Panc1 (cell line): ENCODE data around the gene LGSN. TPM values are rescaled to one million over a fixed set of nuclear protein-coding genes. Genes with fewer than 3 reads are reported as not detected.

Experiments
- ATAC-seq: fragments of 200-7000 bp; cut with Tn5 transposase; 2 replicates; pipeline ENCODE4 v1.9.1; 2020; ENCODE audit warnings: mild to moderate bottlenecking, moderate library complexity
- BruUV-seq: library from RNA; stranded (reverse); fragments of 400-500 nt; replicated peaks from 2 replicates; lab custom pipeline; 2021; lab: Mats Ljungman, UMichigan
- CTCF ChIA-PET: fragments of 300-600 bp; sonication (Branson Sonifier 250); formaldehyde crosslinking; loops from one replicate; lab custom pipeline; 2022; ENCODE audit warnings: antibody characterized with exemption; lab: Charles Lee
- POLR2A ChIA-PET: fragments of 300-600 bp; sonication (Branson Sonifier 250); formaldehyde crosslinking; loops from one replicate; lab custom pipeline; 2022; ENCODE audit warnings: antibody characterized with exemption; lab: Charles Lee
- DNase-seq: peaks from one replicate; pipeline ENCODE4 v3.0.0-alpha.2; 2010; ENCODE audit warnings: low read depth, low spot score
- H3K27ac ChIP-seq: 2 replicates; pipeline ENCODE4 v1.5.1; 2011; ENCODE audit warnings: mild to moderate bottlenecking, low read length, inconsistent platforms
- H3K27me3 ChIP-seq: fragments of 200-500 bp; sonication (Bioruptor generic); 2 replicates; pipeline ENCODE4 v1.6.0; 2014; ENCODE audit warnings: low read length, inconsistent platforms; ENCODE audit not compliant: control insufficient read depth, insufficient read depth
- H3K36me3 ChIP-seq: fragments of 200-500 bp; sonication (Bioruptor generic); 2 replicates; pipeline ENCODE4 v1.5.1; 2014; ENCODE audit warnings: inconsistent platforms, mild to moderate bottlenecking, low read length, moderate library complexity; ENCODE audit not compliant: control insufficient read depth, insufficient read depth
- H3K4me1 ChIP-seq: 2 replicates; pipeline ENCODE4 v1.5.1; 2011; ENCODE audit warnings: inconsistent platforms, mild to moderate bottlenecking, low read length, moderate library complexity; ENCODE audit not compliant: control insufficient read depth, insufficient read depth
- H3K4me3 ChIP-seq, 2 experiments: 2 replicates each; pipeline ENCODE4 v1.5.1; 2011 to 2012; ENCODE audit warnings: low read depth in 2 of 2, low read length in 2 of 2, mild to moderate bottlenecking in 2 of 2, inconsistent platforms in 1 of 2, moderate library complexity in 1 of 2
- H3K9me3 ChIP-seq: fragments of 200-500 bp; sonication (Bioruptor generic); 2 replicates; pipeline ENCODE4 v1.5.1; 2014; ENCODE audit warnings: low read depth, mild to moderate bottlenecking, inconsistent platforms, low read length, moderate library complexity; ENCODE audit not compliant: control insufficient read depth, insufficient read depth
- POLR2AphosphoS5 ChIP-seq: IDR thresholded peaks from 2 replicates; pipeline ENCODE4 v1.6.1; 2012; ENCODE audit warnings: mild to moderate bottlenecking, low read depth, low read length, moderate library complexity
- SIN3A ChIP-seq: IDR thresholded peaks from 2 replicates; pipeline ENCODE4 v1.6.1; 2012; ENCODE audit warnings: low read depth, mild to moderate bottlenecking, low read length, moderate library complexity, borderline replicate concordance; ENCODE audit not compliant: insufficient read depth
- TCF7L2 ChIP-seq: IDR thresholded peaks from 2 replicates; pipeline ENCODE4 v1.6.1; 2011; ENCODE audit warnings: mild to moderate bottlenecking, low read depth, low read length, inconsistent platforms
- in situ Hi-C: cut with HindIII; loops from 2 replicates; pipeline ENCODE4 v1.10.0; 2016; ENCODE audit warnings: low sequenced_read_pairs, low pct_unique_long_range_greater_than_20kb
- intact Hi-C: fragments of 100-400 bp; cut with micrococcal nuclease; formaldehyde crosslinking; loops from one replicate; pipeline ENCODE4 v1.10.0; 2022; ENCODE audit not compliant: unreplicated experiment
- total RNA-seq: library from RNA; stranded (reverse); gene quantifications from one replicate; pipeline ENCODE4 v1.2.1, GENCODE V29; 2021; ENCODE audit not compliant: unreplicated experiment
- TF ChIP-seq, protein P1 (sequence below): fragments of 450-650 bp; IDR thresholded peaks from 2 replicates; pipeline ENCODE4 v1.5.1; 2017; ENCODE audit warnings: mild to moderate bottlenecking
- TF ChIP-seq, protein P2 (sequence below), 2 experiments: IDR thresholded peaks; 2 replicates each; pipeline ENCODE4 v1.6.1; 2011 to 2012; ENCODE audit warnings: low read depth in 2 of 2, control low read depth in 1 of 2, low read length in 1 of 2, mild to moderate bottlenecking in 1 of 2, moderate library complexity in 1 of 2; ENCODE audit not compliant: insufficient read depth in 1 of 2

LGSN gene
- total RNA-seq, 1 experiment from 2014 or later, result not detected

DNA sequence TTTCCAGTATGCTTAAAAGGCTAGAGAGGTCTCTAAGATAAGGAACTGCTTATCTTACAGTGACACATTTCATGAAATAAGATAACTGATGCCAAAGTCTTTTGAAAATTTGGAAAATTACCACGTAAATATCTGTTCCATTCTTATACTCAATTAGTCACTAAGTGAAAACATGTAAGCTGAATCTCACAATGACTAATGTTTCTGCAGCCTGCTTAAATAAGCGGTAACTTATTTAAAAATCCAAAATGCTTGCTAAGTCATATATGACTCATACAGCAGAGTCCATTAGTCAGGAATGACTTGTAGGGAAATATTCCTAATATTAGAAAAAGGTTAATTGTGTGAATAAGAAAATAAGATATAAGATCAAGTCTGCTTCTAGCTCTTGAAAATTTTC lies 27.8 kb upstream of the LGSN start:
- ATAC-seq, result no peak
- POLR2A ChIA-PET, result no interaction called here
- Histone ChIP-seq H3K4me3 (no peak overlapping the region), H3K36me3 (no peaks in the 10 kb centered on the region), H3K4me1 (no peaks in the 10 kb centered on the region), H3K27ac (no peak overlapping the region), H3K27me3 (no peaks in the 10 kb centered on the region), H3K9me3 (no peaks in the 10 kb centered on the region)
- DNase-seq, result peak; percentile 42
- in situ Hi-C loops, result no loop called here
- BruUV-seq, result no TSS peak
- intact Hi-C loops, result no loop called here
- CTCF ChIA-PET, result no interaction called here
- TF ChIP-seq, protein P1, sequence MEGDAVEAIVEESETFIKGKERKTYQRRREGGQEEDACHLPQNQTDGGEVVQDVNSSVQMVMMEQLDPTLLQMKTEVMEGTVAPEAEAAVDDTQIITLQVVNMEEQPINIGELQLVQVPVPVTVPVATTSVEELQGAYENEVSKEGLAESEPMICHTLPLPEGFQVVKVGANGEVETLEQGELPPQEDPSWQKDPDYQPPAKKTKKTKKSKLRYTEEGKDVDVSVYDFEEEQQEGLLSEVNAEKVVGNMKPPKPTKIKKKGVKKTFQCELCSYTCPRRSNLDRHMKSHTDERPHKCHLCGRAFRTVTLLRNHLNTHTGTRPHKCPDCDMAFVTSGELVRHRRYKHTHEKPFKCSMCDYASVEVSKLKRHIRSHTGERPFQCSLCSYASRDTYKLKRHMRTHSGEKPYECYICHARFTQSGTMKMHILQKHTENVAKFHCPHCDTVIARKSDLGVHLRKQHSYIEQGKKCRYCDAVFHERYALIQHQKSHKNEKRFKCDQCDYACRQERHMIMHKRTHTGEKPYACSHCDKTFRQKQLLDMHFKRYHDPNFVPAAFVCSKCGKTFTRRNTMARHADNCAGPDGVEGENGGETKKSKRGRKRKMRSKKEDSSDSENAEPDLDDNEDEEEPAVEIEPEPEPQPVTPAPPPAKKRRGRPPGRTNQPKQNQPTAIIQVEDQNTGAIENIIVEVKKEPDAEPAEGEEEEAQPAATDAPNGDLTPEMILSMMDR, result no peak
- TF ChIP-seq SIN3A, result no peak
- TF ChIP-seq POLR2AphosphoS5, result no peak
- TF ChIP-seq TCF7L2, result no peak
- TF ChIP-seq, protein P2, sequence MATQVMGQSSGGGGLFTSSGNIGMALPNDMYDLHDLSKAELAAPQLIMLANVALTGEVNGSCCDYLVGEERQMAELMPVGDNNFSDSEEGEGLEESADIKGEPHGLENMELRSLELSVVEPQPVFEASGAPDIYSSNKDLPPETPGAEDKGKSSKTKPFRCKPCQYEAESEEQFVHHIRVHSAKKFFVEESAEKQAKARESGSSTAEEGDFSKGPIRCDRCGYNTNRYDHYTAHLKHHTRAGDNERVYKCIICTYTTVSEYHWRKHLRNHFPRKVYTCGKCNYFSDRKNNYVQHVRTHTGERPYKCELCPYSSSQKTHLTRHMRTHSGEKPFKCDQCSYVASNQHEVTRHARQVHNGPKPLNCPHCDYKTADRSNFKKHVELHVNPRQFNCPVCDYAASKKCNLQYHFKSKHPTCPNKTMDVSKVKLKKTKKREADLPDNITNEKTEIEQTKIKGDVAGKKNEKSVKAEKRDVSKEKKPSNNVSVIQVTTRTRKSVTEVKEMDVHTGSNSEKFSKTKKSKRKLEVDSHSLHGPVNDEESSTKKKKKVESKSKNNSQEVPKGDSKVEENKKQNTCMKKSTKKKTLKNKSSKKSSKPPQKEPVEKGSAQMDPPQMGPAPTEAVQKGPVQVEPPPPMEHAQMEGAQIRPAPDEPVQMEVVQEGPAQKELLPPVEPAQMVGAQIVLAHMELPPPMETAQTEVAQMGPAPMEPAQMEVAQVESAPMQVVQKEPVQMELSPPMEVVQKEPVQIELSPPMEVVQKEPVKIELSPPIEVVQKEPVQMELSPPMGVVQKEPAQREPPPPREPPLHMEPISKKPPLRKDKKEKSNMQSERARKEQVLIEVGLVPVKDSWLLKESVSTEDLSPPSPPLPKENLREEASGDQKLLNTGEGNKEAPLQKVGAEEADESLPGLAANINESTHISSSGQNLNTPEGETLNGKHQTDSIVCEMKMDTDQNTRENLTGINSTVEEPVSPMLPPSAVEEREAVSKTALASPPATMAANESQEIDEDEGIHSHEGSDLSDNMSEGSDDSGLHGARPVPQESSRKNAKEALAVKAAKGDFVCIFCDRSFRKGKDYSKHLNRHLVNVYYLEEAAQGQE (IDR thresholded peaks at IDR 0.05; ENCODE audit: insufficient read depth in 1 of 2, low read depth in 2 of 2, low read length in 1 of 2), result no peak

DNA sequence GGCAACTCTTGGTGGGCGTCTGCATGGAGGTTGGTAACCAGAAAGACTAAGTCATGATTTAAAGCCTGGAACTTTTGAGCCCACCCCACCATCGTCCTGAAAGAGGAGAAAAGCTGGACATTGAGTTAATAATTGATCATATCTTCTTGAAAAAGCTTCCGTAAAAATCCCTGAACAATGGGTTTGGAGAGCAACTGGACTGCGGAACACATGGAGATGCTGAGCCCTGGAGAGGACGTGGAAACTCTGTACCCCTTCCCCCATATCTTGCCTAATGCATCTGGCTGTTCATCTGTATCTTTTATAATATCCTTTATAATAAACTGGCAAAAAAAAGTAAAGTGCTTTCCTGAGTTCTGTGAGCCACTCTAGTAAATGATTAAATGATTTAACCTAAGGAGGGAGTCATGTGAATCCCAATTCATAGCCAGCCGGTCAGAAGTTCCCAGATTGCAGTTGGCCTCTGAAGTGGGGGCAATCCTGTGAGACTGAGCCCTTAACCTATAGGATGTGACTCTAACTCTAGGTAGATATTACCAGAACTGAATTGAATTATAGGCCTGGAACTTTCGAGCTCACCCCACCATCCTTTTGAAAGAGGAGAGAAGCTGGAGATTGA lies 26.5 kb upstream of the LGSN start:
- in situ Hi-C loops (no loop called here), intact Hi-C loops (no loop called here)
- ChIA-PET POLR2A (no interaction called here), CTCF (interaction anchor here (0.6 kb wide), 1 partner anchor 9 kb away, joined by 8 read pairs; no protein-coding TSS in a partner anchor)
- Histone ChIP-seq H3K27me3 (no peaks in the 10 kb centered on the region), H3K36me3 (no peaks in the 10 kb centered on the region), H3K4me3 (no peak overlapping the region), H3K27ac (no peak overlapping the region), H3K4me1 (no peaks in the 10 kb centered on the region), H3K9me3 (no peaks in the 10 kb centered on the region)
- TF ChIP-seq, protein P1, result no peak
- TF ChIP-seq, protein P2 (IDR thresholded peaks at IDR 0.05; ENCODE audit: insufficient read depth in 1 of 2, low read depth in 2 of 2, low read length in 1 of 2), result no peak
- no peak for TF ChIP-seq TCF7L2
- no peak for TF ChIP-seq SIN3A
- TF ChIP-seq POLR2AphosphoS5, result no peak
- no TSS peak for BruUV-seq
- DNase-seq (no peak), ATAC-seq (no peak)
